Epithelial cell of esophagus (primary cell): ENCODE measurements around the gene ZFR2.

Experiments used
- DNase-seq: peaks from one replicate; pipeline ENCODE4 v3.0.0; 2010; ENCODE audit warnings: low read depth
- H3K4me3 ChIP-seq: 2 replicates; pipeline ENCODE4 v1.5.1; 2011; ENCODE audit warnings: mild to moderate bottlenecking, low read length, control low read depth
- CTCF ChIP-seq: IDR thresholded peaks from 2 replicates; pipeline ENCODE4 v1.5.1; 2011; ENCODE audit warnings: low read depth, mild to moderate bottlenecking, low read length, control low read depth, inconsistent platforms; ENCODE audit not compliant: insufficient read depth; ENCODE audit errors: missing control alignments

The ZFR2 gene

GRCh38 chr19:3873151-3873550 lies 4.3 kb upstream of the ZFR2 start:
- TF ChIP-seq CTCF = no peak
- DNase-seq = no peak
- H3K4me3 ChIP-seq = no peak overlapping the region

- H3K4me3 ChIP-seq = no peak overlapping the region
- no peak for DNase-seq
- TF ChIP-seq CTCF = no peak
These were observed 668 bp downstream of the ZFR2 start for GRCh38 chr19:3867971-3868769.

GRCh38 chr19:3866910-3867638 lies 1.8 kb downstream of the ZFR2 start:
- TF ChIP-seq CTCF = no peak
- H3K4me3 ChIP-seq = no peak overlapping the region
- DNase-seq = no peak

GRCh38 chr19:3863648-3864047 lies 5.2 kb downstream of the ZFR2 start:
- no peak overlapping the region for H3K4me3 ChIP-seq
- DNase-seq = no peak
- no peak for TF ChIP-seq CTCF

GRCh38 chr19:3862826-3863500 lies 5.9 kb downstream of the ZFR2 start:
- no peak overlapping the region for H3K4me3 ChIP-seq
- TF ChIP-seq CTCF = no peak
- no peak for DNase-seq

GRCh38 chr19:3860499-3860898 lies 8.3 kb downstream of the ZFR2 start:
- no peak overlapping the region for H3K4me3 ChIP-seq
- no peak for DNase-seq
- no peak for TF ChIP-seq CTCF
